OCI-LY3 (cell line): ENCODE measurements around the gene RPS14.
"Not testable (repeated sequence)": the region's sequence is repeated elsewhere in the genome, so short reads cannot be mapped to it uniquely, and the experiment has no call there.

Source experiments
- H2AFZ ChIP-seq: fragments of 200-600, 300-600 bp; shearing (Covaris generic); 2 replicates; pipeline ENCODE4 v1.6.0; 2014; ENCODE audit warnings: antibody characterized with exemption, low read depth, low read length
- H3K27ac ChIP-seq: fragments of 200-600, 300-600 bp; sonication (generic); 2 replicates; pipeline ENCODE4 v1.5.1; 2014; ENCODE audit warnings: mild to moderate bottlenecking, low read length, moderate library complexity, mixed read lengths
- H3K27me3 ChIP-seq: fragments of 200-600, 300-600 bp; sonication (generic); 2 replicates; pipeline ENCODE4 v1.6.1; 2014; ENCODE audit warnings: low read depth, low read length, mixed read lengths
- H3K36me3 ChIP-seq: fragments of 200-600, 300-600 bp; sonication (generic); replicated peaks from 2 replicates; pipeline ENCODE3; 2014; ENCODE audit warnings: low read depth, low read length, mixed read lengths
- H3K4me1 ChIP-seq: fragments of 300-600, 200-600 bp; sonication (generic); 2 replicates; pipeline ENCODE4 v1.6.1; 2014; ENCODE audit warnings: low read length, mixed read lengths
- H3K4me2 ChIP-seq: fragments of 200-600, 300-600 bp; sonication (generic); 2 replicates; pipeline ENCODE4 v1.6.1; 2014; ENCODE audit warnings: low read length, mixed read lengths
- H3K4me3 ChIP-seq: fragments of 300-600, 200-600 bp; sonication (generic); 2 replicates; pipeline ENCODE4 v1.5.1; 2014; ENCODE audit warnings: antibody characterized with exemption, mild to moderate bottlenecking, low read length, moderate library complexity
- H3K79me2 ChIP-seq: fragments of 300-600, 200-600 bp; shearing (Covaris generic); 2 replicates; pipeline ENCODE4 v1.6.1; 2014; ENCODE audit warnings: mild to moderate bottlenecking, low read length, mixed read lengths
- H3K9ac ChIP-seq: fragments of 300-600, 200-600 bp; shearing (Covaris generic); 2 replicates; pipeline ENCODE4 v1.6.0; 2014; ENCODE audit warnings: mild to moderate bottlenecking, low read length, moderate library complexity
- H3K9me3 ChIP-seq: fragments of 200-600, 300-600 bp; shearing (Covaris generic); 2 replicates; pipeline ENCODE4 v1.6.1; 2014; ENCODE audit warnings: low read length, mixed read lengths; ENCODE audit not compliant: insufficient read depth
- H4K20me1 ChIP-seq: fragments of 200-600, 300-600 bp; sonication (generic); 2 replicates; pipeline ENCODE4 v1.6.1; 2016; ENCODE audit warnings: low read length, mixed read lengths; ENCODE audit not compliant: insufficient read depth
- CTCF ChIP-seq: fragments of 200-600, 300-600 bp; sonication (generic); IDR thresholded peaks from 2 replicates; pipeline ENCODE4 v1.5.1; 2014; ENCODE audit warnings: antibody characterized with exemption, low read length, low read depth
- EZH2phosphoT487 ChIP-seq: fragments of 200-600 bp; shearing (Covaris generic); IDR thresholded peaks from 2 replicates; pipeline ENCODE4 v1.6.1; 2018; ENCODE audit warnings: antibody characterized with exemption, mixed run types, low read depth

RPS14 gene

GRCh38 chr5:150429410-150429873, 20.1 kb downstream of the RPS14 start:
- peaks cover 8% of the 10 kb centered on the region for H3K79me2 ChIP-seq
- H2AFZ ChIP-seq: no peak overlapping the region
- H3K9me3 ChIP-seq: no peaks in the 10 kb centered on the region
- H3K9ac ChIP-seq: peak overlapping the region; percentile 85
- H3K36me3 ChIP-seq: no peaks in the 10 kb centered on the region
- H3K4me3 ChIP-seq: peak overlapping the region; percentile 76
- H3K4me2 ChIP-seq: peak overlapping the region; percentile 97
- no peaks in the 10 kb centered on the region for H4K20me1 ChIP-seq
- peaks cover 40% of the 10 kb centered on the region for H3K4me1 ChIP-seq
- no peak for TF ChIP-seq EZH2phosphoT487
- no peak for TF ChIP-seq CTCF
- peak overlapping the region; percentile 88 for H3K27ac ChIP-seq
- no peaks in the 10 kb centered on the region for H3K27me3 ChIP-seq

DNA sequence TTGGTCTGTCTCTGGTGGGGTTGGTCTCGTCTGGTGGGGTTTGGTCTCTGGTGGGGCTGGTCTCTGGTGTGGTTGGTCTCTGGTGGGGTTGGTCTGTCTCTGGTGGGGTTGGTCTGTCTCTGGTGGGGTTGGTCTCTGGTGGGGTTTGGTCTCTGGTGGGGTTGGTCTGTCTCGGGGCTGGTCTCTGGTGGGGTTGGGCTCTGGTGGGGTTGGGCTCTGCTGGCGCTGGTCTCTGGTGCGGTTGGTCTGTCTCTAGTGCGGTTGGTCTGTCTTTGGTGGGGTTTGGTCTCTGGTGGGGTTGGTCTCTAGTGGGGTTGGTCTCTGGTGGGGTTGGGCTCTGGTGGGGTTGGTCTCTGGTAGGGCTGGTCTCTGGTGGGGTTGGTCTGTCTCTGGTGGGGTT, 20.6 kb downstream of the RPS14 start:
- Histone ChIP-seq H3K27ac (peak overlapping the region; percentile 88), H3K9ac (peak overlapping the region; percentile 85)

DNA sequence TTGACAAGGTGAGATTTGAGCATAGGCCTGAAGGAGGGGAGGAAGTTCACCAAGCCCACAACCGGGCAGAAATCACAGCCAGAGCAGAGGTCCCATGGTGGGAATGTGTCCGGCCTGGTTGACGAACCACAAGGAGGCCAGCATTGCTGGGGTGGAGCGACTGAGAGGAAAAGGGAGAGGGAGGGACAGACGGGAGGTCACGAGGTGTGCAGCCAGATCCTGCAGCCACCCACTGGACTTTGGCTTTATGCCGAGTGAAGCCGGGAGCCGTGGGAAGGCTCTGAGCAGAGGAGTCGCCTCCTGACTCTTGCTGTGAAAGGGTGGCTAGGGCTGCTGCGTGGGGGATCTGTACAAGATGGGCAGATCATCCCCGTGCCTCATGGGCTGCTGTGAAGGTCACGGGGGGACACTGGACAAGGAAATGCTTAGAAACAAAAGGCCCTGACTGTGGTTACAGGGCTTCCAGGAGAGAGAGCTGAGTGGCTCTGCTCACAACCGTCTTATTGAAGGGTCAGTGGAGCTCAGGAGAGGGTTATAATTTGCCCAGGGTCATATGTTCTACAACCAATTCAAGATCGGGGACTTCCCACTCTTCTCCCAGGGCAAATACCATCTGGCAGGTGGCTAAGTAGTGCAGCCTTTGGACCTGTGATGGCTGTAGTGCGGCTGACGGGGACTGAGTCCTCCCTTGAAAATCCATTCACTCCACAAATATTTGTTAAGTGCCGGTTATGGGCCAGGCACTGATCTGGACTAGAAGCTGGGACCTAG, 21.2 kb downstream of the RPS14 start:
- H2AFZ ChIP-seq: no peak overlapping the region
- peak overlapping the region; percentile 88 for H3K27ac ChIP-seq

More for the DNA sequence above, 20.6 kb downstream of the RPS14 start:
- no peaks in the 10 kb centered on the region for H3K9me3 ChIP-seq
- H3K36me3 ChIP-seq: no peaks in the 10 kb centered on the region
- H3K4me2 ChIP-seq: peak overlapping the region; percentile 97
- H4K20me1 ChIP-seq: no peaks in the 10 kb centered on the region
- TF ChIP-seq EZH2phosphoT487 (no peak), CTCF (no peak)
- peak overlapping the region; percentile 76 for H3K4me3 ChIP-seq
- H3K4me1 ChIP-seq: peaks cover 40% of the 10 kb centered on the region
- H3K79me2 ChIP-seq: peaks cover 8% of the 10 kb centered on the region
- no peaks in the 10 kb centered on the region for H3K27me3 ChIP-seq
- H2AFZ ChIP-seq: no peak overlapping the region

GRCh38 chr5:150426165-150426564, 23.4 kb downstream of the RPS14 start:
- not testable (repeated sequence) for H3K27ac ChIP-seq, H3K36me3 ChIP-seq, H3K9me3 ChIP-seq, H4K20me1 ChIP-seq, H3K4me2 ChIP-seq, H3K9ac ChIP-seq, H2AFZ ChIP-seq, H3K27me3 ChIP-seq, H3K4me3 ChIP-seq, H3K79me2 ChIP-seq
- H3K4me1 ChIP-seq: peaks cover 31% of the 10 kb centered on the region

More for the DNA sequence above, 21.2 kb downstream of the RPS14 start:
- Histone ChIP-seq H3K79me2 (peaks cover 8% of the 10 kb centered on the region), H3K9me3 (no peaks in the 10 kb centered on the region), H3K27me3 (no peaks in the 10 kb centered on the region), H3K4me2 (peak overlapping the region; percentile 97), H3K36me3 (no peaks in the 10 kb centered on the region), H3K9ac (peak overlapping the region; percentile 85), H3K4me1 (peaks cover 40% of the 10 kb centered on the region), H3K4me3 (peak overlapping the region; percentile 76), H4K20me1 (no peaks in the 10 kb centered on the region)
- no peak for TF ChIP-seq EZH2phosphoT487
- TF ChIP-seq CTCF: no peak
